NCI-H1092 treated with DMSO at 0.1 percent for 48 hours (cell line): ENCODE results near the gene DUSP16.
"Not testable (repeated sequence)": the region's sequence is repeated elsewhere in the genome, so short reads cannot be mapped to it uniquely, and the experiment has no call there.

Experiments used
- DNase-seq: peaks from one replicate; lab custom pipeline; 2025; lab: John Stamatoyannopoulos, UW

The DUSP16 gene

GRCh38 chr12:12492547-12492946 lies 70.1 kb downstream of the DUSP16 start:
- no peak for DNase-seq

GRCh38 chr12:12491606-12492005 lies 71.1 kb downstream of the DUSP16 start:
- DNase-seq, result no peak

GRCh38 chr12:12488823-12489550 lies 73.7 kb downstream of the DUSP16 start:
- DNase-seq, result no peak

- no peak for DNase-seq
Measured at GRCh38 chr12:12488296-12488695, 74.4 kb downstream of the DUSP16 start.

- DNase-seq, result no peak
Measured at GRCh38 chr12:12487490-12487889, 75.2 kb downstream of the DUSP16 start.

GRCh38 chr12:12486661-12487240 lies 75.9 kb downstream of the DUSP16 start:
- DNase-seq, result no peak

GRCh38 chr12:12483438-12483837 lies 79.2 kb downstream of the DUSP16 start:
- DNase-seq, result no peak

GRCh38 chr12:12482959-12483358 lies 79.7 kb downstream of the DUSP16 start:
- DNase-seq, result no peak

GRCh38 chr12:12482150-12482761 lies 80.4 kb downstream of the DUSP16 start:
- DNase-seq, result no peak

GRCh38 chr12:12481631-12482030 lies 81.0 kb downstream of the DUSP16 start:
- DNase-seq, result no peak

GRCh38 chr12:12480074-12480473 lies 82.6 kb downstream of the DUSP16 start:
- DNase-seq, result no peak

GRCh38 chr12:12477532-12477890 lies 85.2 kb downstream of the DUSP16 start:
- DNase-seq, result no peak

- peak; percentile 74 for DNase-seq
Measured at GRCh38 chr12:12476857-12477531, 85.7 kb downstream of the DUSP16 start.

- no peak for DNase-seq
Measured at GRCh38 chr12:12474931-12475795, 87.5 kb downstream of the DUSP16 start.

- DNase-seq, result no peak
Measured at GRCh38 chr12:12474471-12474928, 88.2 kb downstream of the DUSP16 start.

GRCh38 chr12:12473223-12473622 lies 89.4 kb downstream of the DUSP16 start:
- DNase-seq, result no peak

- not testable (repeated sequence) for DNase-seq
Measured at GRCh38 chr12:12471982-12472961, 90.4 kb downstream of the DUSP16 start.

- DNase-seq, result no peak
Measured at GRCh38 chr12:12470751-12471306, 91.8 kb downstream of the DUSP16 start.

GRCh38 chr12:12469386-12469785 lies 93.3 kb downstream of the DUSP16 start:
- DNase-seq, result no peak

- no peak for DNase-seq
Measured at GRCh38 chr12:12468575-12468974, 94.1 kb downstream of the DUSP16 start.
